ENCODE results near the gene STARD5. TPM values are rescaled to one million over a fixed set of nuclear protein-coding genes. Genes with fewer than 3 reads are reported as not detected.

The STARD5 gene
- total and polyA plus RNA-seq, 2 of the 8 experiments (the other 6 are each of a cell fraction or from before 2014, with no cell fraction given) = 5.5 to 10.4 TPM

DNA sequence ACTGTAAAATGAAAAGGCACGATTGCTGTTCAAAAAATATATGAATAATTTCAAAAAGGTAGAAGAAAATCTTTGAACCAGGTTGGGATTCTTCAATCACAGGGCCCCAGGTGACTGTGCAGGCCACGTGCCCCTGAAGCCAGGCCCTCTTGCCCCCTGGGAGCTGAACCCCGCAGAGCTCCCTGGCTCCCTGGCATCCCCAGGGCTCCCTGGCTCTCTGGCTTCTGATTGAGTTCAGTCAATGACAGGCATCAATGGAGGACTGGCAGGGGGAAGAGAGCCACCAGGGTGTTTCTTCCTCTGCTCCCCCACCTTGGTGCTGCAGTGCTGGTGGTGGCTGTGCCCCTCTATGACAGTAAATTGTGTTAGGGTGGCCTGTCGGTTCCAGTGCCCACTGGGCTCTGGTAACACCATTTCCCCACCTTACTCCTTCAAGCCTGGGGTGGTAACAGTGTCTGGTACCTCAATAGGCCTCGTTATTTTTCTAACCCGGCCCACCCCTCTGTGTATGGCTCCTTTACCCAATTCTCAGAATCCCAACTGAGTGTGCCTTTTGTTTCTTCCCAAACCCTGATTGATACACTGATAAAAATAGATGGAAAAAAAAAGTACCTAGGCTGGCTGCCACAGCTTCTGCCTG is 62.6 kb downstream of the STARD5 start:
- FAIRE-seq (no peak), DNase-seq (ENCODE audit: low read depth in 1 of 2, low spot score in 2 of 2) (no peak)
- POLR2A ChIA-PET (ENCODE audit: partially characterized antibody) = no interaction called here
- Histone ChIP-seq H3K23ac (ENCODE audit: insufficient read length) (no peak overlapping the region), H2AFZ (ENCODE audit: low read length) (no peak overlapping the region), H3K27me3 (replicated peaks in 1 of 4; ENCODE audit: control insufficient read depth in 3 of 4, extremely low read depth in 1 of 4, insufficient read depth in 3 of 4, low read length in 3 of 4) (no peaks in the 10 kb centered on the region; a peak in 1 of 7 replicates), H2BK120ac (replicated peaks; ENCODE audit: low read depth, low read length) (no peak overlapping the region), H3K18ac (ENCODE audit: extremely low read depth, low read length) (no peak overlapping the region), H3K23me2 (ENCODE audit: low read depth, low read length) (no peaks in the 10 kb centered on the region), H2AK5ac (ENCODE audit: low read depth, low read length) (no peak overlapping the region), H2BK20ac (ENCODE audit: low read length) (no peak overlapping the region), H3K36me3 (ENCODE audit: control insufficient read depth in 2 of 4, insufficient read depth in 4 of 4, low read length in 3 of 4) (no peaks in the 10 kb centered on the region), H4K20me1 (replicated peaks in 1 of 2; ENCODE audit: control insufficient read depth in 1 of 2, insufficient read depth in 2 of 2, low read length in 2 of 2) (no peaks in the 10 kb centered on the region), H4K8ac (ENCODE audit: extremely low read depth, insufficient read depth, low read length) (no peak overlapping the region), H4K5ac (ENCODE audit: insufficient read length, low read depth, low read length) (no peak overlapping the region), H3K79me1 (ENCODE audit: low read depth, low read length) (no peaks in the 10 kb centered on the region), H3K4me2 (ENCODE audit: insufficient read depth in 1 of 2, low read depth in 2 of 2, low read length in 2 of 2) (no peak overlapping the region), H3K79me2 (ENCODE audit: control insufficient read depth in 1 of 2, insufficient read depth in 2 of 2, low read length in 2 of 2) (no peaks in the 10 kb centered on the region), H3K4ac (replicated peaks; ENCODE audit: insufficient read length, low read depth, low read length) (no peak overlapping the region), H3K9ac (replicated peaks in 1 of 4; ENCODE audit: extremely low read depth in 1 of 4, low read depth in 3 of 4, low read length in 3 of 4) (no peak overlapping the region), H2BK5ac (ENCODE audit: low read depth, low read length) (no peak overlapping the region), H3K9me3 (ENCODE audit: insufficient read depth in 2 of 2, low read depth in 1 of 2, low read length in 1 of 2) (no peaks in the 10 kb centered on the region), H2BK15ac (ENCODE audit: low read length) (no peak overlapping the region), H3K4me1 (replicated peaks in 1 of 4; ENCODE audit: control insufficient read depth in 3 of 4, insufficient read depth in 4 of 4, low read length in 3 of 4) (peaks cover 0 to 4% (median 1%) of the 10 kb centered on the region in 4 experiments; a peak in 2 of 7 replicates), H3K27ac (ENCODE audit: low read depth, low read length) (no peak overlapping the region), H3K56ac (replicated peaks; ENCODE audit: insufficient read length, low read depth, low read length) (no peak overlapping the region), H2BK12ac (ENCODE audit: low read depth, low read length) (no peak overlapping the region), H3K4me3 (ENCODE audit: extremely low read depth in 1 of 4, insufficient read depth in 2 of 4, low read depth in 3 of 4, low read length in 4 of 4) (no peak overlapping the region), H3K14ac (ENCODE audit: insufficient read length) (no peak overlapping the region), H4K91ac (replicated peaks; ENCODE audit: insufficient read length, low read length) (no peak overlapping the region)
- CTCF ChIA-PET (ENCODE audit: partially characterized antibody) = interaction anchor here (0.7 to 9.8 kb wide), 6 partner anchors 12 to 290 kb away, joined by 3 to 262 read pairs (median 9); no protein-coding TSS in a partner anchor
- TF ChIP-seq CBX8 (IDR thresholded peaks at IDR 0.05; ENCODE audit: borderline replicate concordance, low read depth, low read length) (no peak), CTBP2 (IDR thresholded peaks at IDR 0.05; ENCODE audit: borderline replicate concordance, insufficient read depth, insufficient read length, low read length) (no peak), RNF2 (IDR thresholded peaks at IDR 0.05; ENCODE audit: borderline replicate concordance, low read depth, low read length, missing control alignments, poor library complexity, severe bottlenecking) (no peak), POU5F1 (IDR thresholded peaks at IDR 0.05; ENCODE audit: low read depth, low read length) (no peak), SIN3A (conservative IDR thresholded peaks at IDR 0.05 in 1 of 2, IDR thresholded peaks at IDR 0.05 in 1 of 2; ENCODE audit: low read depth in 1 of 2, low read length in 2 of 2) (no peak), CHD2 (IDR thresholded peaks at IDR 0.05; ENCODE audit: low read length) (no peak), TCF12 (IDR thresholded peaks at IDR 0.05; ENCODE audit: low read depth, low read length) (no peak), SP1 (IDR thresholded peaks at IDR 0.05; ENCODE audit: low read depth, low read length) (no peak), FOSL1 (IDR thresholded peaks at IDR 0.05; ENCODE audit: insufficient read depth, low read depth, low read length) (no peak)
- 64% methylated on average over 6 of the region's 6 CpGs; no CpG with 5 or more reads in 1 of the 2 experiments for WGBS, 2 experiments (ENCODE audit: extremely low coverage in 1 of 2, insufficient coverage in 1 of 2, insufficient read length in 1 of 2, insufficient replicate concordance in 2 of 2, low coverage in 1 of 2, low lambda C conversion rate in 2 of 2, missing lambda C conversion rate in 1 of 2)

All from H1 (cell line).